Common myeloid progenitor, CD34-positive (primary cell): ENCODE results near the gene TENM4.
A peak's percentile ranks its signal among the peaks of the same experiment; 100 is the strongest.

Experiments
- CTCF ChIA-PET: fragments of 350-600 bp; sonication (Branson Sonifier 250); formaldehyde crosslinking; loops from one replicate; lab custom pipeline; 2021; ENCODE audit warnings: antibody characterized with exemption; lab: Charles Lee
- POLR2A ChIA-PET: fragments of 350-600 bp; sonication (Branson Sonifier 250); formaldehyde crosslinking; loops from one replicate; lab custom pipeline; 2021; ENCODE audit warnings: antibody characterized with exemption; lab: Charles Lee
- DNase-seq, 3 donors: peaks; one replicate each; pipeline versions ENCODE4 v3.0.0 to v3.0.0-alpha.2; 2013
- H3K27ac ChIP-seq, 2 experiments: 1 replicate in 1 of 2; 2 replicates in 1 of 2; pipeline ENCODE4 v1.7.0; 2013; ENCODE audit warnings: inconsistent platforms in 2 of 2, low read length in 2 of 2, mild to moderate bottlenecking in 2 of 2, low read depth in 1 of 2, moderate library complexity in 1 of 2; ENCODE audit not compliant: severe bottlenecking in 2 of 2, insufficient read depth in 1 of 2, poor library complexity in 1 of 2
- H3K27me3 ChIP-seq, 5 experiments: replicated peaks in 2 of 5; 1 replicate in 3 of 5; 2 replicates in 2 of 5; pipeline versions ENCODE4 v1.6.1 to v1.7.0; 2013; ENCODE audit warnings: low read length in 4 of 5, mild to moderate bottlenecking in 2 of 5, moderate library complexity in 2 of 5, inconsistent platforms in 1 of 5; ENCODE audit not compliant: insufficient read depth in 5 of 5, control insufficient read depth in 4 of 5
- H3K36me3 ChIP-seq, 4 experiments: 1 replicate in 2 of 4; 2 replicates in 2 of 4; pipeline versions ENCODE4 v1.6.1 to v1.7.0; 2013; ENCODE audit warnings: low read length in 3 of 4, control low read depth in 1 of 4, mild to moderate bottlenecking in 1 of 4; ENCODE audit not compliant: control insufficient read depth in 4 of 4, insufficient read depth in 4 of 4
- H3K4me1 ChIP-seq, 4 experiments: 1 replicate in 3 of 4; 2 replicates in 1 of 4; pipeline versions ENCODE4 v1.6.1 to v1.7.1; 2013; ENCODE audit warnings: low read length in 3 of 4, mild to moderate bottlenecking in 3 of 4, control low read depth in 1 of 4, inconsistent platforms in 1 of 4, moderate library complexity in 1 of 4; ENCODE audit not compliant: control insufficient read depth in 4 of 4, insufficient read depth in 4 of 4; ENCODE audit errors: control extremely low read depth in 1 of 4
- H3K4me3 ChIP-seq, 7 experiments: 1 replicate in 4 of 7; 2 replicates in 3 of 7; pipeline versions ENCODE4 v1.5.1 to v1.7.0; 2013; ENCODE audit warnings: mild to moderate bottlenecking in 7 of 7, low read length in 6 of 7, moderate library complexity in 6 of 7, inconsistent platforms in 2 of 7, low read depth in 2 of 7, control low read depth in 1 of 7; ENCODE audit not compliant: insufficient read depth in 4 of 7, control insufficient read depth in 1 of 7; ENCODE audit errors: extremely low read depth in 1 of 7
- H3K9me3 ChIP-seq, 5 experiments: 1 replicate in 4 of 5; 2 replicates in 1 of 5; pipeline versions ENCODE4 v1.6.1 to v1.7.1; 2013; ENCODE audit warnings: low read length in 4 of 5, mild to moderate bottlenecking in 2 of 5, inconsistent platforms in 1 of 5, low read depth in 1 of 5, moderate library complexity in 1 of 5; ENCODE audit not compliant: control insufficient read depth in 4 of 5, insufficient read depth in 2 of 5; ENCODE audit errors: control extremely low read depth in 1 of 5
- WGBS: methylation state at CpG from one replicate; pipeline ENCODE4 v1.1.5; 2013; ENCODE audit not compliant: insufficient coverage; 5-methylcytosine and 5-hydroxymethylcytosine counted together

The TENM4 gene

DNA sequence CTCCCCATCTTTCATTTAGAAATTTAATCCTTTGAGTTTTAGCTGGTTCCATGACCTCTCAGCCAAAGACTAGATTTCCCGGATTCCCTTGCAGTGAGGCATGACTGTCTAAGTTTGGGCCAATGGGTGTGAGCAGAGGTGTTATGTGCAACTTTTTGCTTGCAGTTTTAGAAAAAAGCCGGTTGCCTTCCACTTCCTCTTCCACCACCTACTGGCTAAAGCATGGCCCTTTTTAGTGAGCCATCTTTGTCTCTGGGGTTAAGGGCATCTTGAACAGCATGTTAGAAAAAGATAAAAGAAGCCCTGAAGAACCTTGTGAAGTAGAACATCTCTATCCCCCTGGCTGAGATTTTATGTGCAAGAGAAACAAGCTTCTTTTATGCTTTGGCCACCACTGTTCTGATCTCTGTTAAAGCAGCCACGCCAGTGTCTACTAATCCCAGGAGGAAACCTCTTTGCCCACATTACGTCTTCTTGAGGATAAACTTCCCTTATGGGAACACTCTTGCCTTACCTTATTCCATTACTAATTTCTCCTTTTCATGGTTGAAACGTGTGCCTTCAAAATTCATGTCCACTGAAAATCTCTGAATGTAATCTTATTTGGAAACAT, 279.9 kb downstream of the TENM4 start:
- DNase-seq: peak in 2 of 3 donors; percentile 2 to 5
- no peak overlapping the region for H3K4me3 ChIP-seq
- WGBS: 100% methylated on average over 1 of the region's 5 CpGs
- no peak overlapping the region for H3K27ac ChIP-seq
- no peaks in the 10 kb centered on the region for H3K36me3 ChIP-seq
- ChIA-PET CTCF (no interaction called here), POLR2A (no interaction called here)
- H3K9me3 ChIP-seq: no peaks in the 10 kb centered on the region
- H3K27me3 ChIP-seq: peaks cover 0 to 5% (median 0%) of the 10 kb centered on the region in 5 experiments
- H3K4me1 ChIP-seq: no peaks in the 10 kb centered on the region

DNA sequence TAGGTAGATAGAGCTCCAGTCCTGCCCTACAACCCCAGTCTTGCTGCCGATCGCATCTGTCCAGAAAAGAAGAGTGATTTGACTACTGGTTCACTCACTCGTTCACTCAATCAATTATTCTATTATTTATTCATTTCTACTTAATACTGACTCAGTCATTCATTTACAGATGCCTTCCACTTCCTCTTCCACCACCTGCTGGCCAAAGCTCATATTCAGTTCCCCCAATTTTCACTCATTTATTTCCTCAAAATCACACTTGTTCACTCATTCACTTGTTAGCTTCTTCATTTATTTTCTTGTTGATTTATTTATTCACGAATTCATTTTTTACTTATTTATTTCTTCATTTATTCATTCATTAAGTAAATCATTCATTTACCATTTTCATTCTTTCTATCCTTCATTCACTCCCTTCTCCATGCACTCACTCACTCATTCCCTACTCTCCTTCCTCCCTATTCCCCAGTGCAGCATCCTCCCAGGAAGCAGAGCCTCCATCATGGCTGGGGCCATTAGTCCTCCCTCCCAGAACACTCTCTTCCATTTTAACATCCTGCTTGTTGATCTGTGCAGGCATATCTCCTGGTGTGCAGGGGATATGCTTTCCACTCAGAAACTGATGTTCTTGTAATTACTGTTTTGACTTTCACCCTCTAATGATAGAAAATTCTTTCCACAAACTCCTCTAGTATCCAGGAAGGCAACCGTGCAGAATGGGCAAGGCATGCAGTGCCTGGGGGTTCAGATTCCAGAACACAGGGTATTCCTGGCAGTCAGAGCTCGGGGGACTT, 281.0 kb downstream of the TENM4 start:
- 90% methylated on average over 6 of the region's 6 CpGs for WGBS
- Histone ChIP-seq H3K36me3 (no peaks in the 10 kb centered on the region), H3K4me1 (no peaks in the 10 kb centered on the region), H3K27ac (no peak overlapping the region), H3K27me3 (peaks cover 0 to 5% (median 0%) of the 10 kb centered on the region in 5 experiments), H3K9me3 (no peaks in the 10 kb centered on the region), H3K4me3 (no peak overlapping the region)
- no peak for DNase-seq
- ChIA-PET CTCF (interaction anchor here (1.2 kb wide), 1 partner anchor 515 kb away, joined by 3 read pairs; no protein-coding TSS in a partner anchor), POLR2A (no interaction called here)

GRCh38 chr11:79157738-79158137, 283.1 kb downstream of the TENM4 start:
- Histone ChIP-seq H3K27me3 (peaks cover 0 to 5% (median 0%) of the 10 kb centered on the region in 5 experiments), H3K9me3 (no peaks in the 10 kb centered on the region), H3K4me3 (no peak overlapping the region), H3K27ac (no peak overlapping the region), H3K4me1 (no peaks in the 10 kb centered on the region), H3K36me3 (no peaks in the 10 kb centered on the region)
- WGBS: 49% methylated on average over 3 of the region's 4 CpGs
- DNase-seq: no peak
- ChIA-PET CTCF (no interaction called here), POLR2A (no interaction called here)

- 81% methylated on average over 6 of the region's 6 CpGs for whole genome bisulfite sequencing
- Histone ChIP-seq H3K27ac (no peak overlapping the region), H3K9me3 (no peaks in the 10 kb centered on the region), H3K4me1 (no peaks in the 10 kb centered on the region), H3K4me3 (no peak overlapping the region), H3K36me3 (no peaks in the 10 kb centered on the region), H3K27me3 (peaks cover 0 to 6% (median 0%) of the 10 kb centered on the region in 5 experiments)
- ChIA-PET CTCF (no interaction called here), POLR2A (no interaction called here)
- DNase-seq: no peak
Observed at GRCh38 chr11:79156031-79156430, 284.8 kb downstream of the TENM4 start.

DNA sequence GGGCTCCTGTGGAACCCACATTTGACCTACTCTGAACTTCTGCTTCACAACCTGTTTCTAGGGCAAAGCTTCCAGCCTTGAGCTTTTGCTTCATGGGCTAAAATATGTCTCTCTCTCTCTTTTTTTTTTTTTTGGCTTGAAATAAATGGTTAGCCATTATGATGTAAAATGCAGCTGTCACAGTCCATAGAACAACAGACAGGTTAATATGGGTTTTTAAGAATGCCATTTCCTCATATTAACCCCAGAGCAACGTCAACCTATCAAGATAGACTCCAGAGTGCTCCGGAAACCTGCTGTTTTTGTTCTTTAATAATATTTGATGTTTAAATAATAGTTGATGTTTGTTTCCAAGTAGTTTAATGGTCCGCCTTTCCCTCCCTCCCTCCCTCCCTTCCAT, 285.6 kb downstream of the TENM4 start:
- H3K36me3 ChIP-seq: no peaks in the 10 kb centered on the region
- DNase-seq: no peak
- H3K27ac ChIP-seq: no peak overlapping the region
- H3K4me3 ChIP-seq: no peak overlapping the region
- ChIA-PET POLR2A (no interaction called here), CTCF (interaction anchor here (0.7 kb wide), 1 partner anchor 336 kb away, joined by 4 read pairs; no protein-coding TSS in a partner anchor)
- H3K4me1 ChIP-seq: no peaks in the 10 kb centered on the region
- WGBS: no CpG with 5 or more reads among the region's 3 CpGs
- H3K27me3 ChIP-seq: peaks cover 0 to 6% (median 0%) of the 10 kb centered on the region in 5 experiments
- H3K9me3 ChIP-seq: no peaks in the 10 kb centered on the region

GRCh38 chr11:79152511-79152910, 288.3 kb downstream of the TENM4 start:
- POLR2A ChIA-PET: no interaction called here
- CTCF ChIA-PET: no interaction called here
- Histone ChIP-seq H3K9me3 (no peaks in the 10 kb centered on the region), H3K4me3 (no peak overlapping the region), H3K27me3 (peaks cover 0 to 7% (median 0%) of the 10 kb centered on the region in 5 experiments), H3K36me3 (no peaks in the 10 kb centered on the region), H3K4me1 (no peaks in the 10 kb centered on the region), H3K27ac (no peak overlapping the region)
- DNase-seq: no peak
- WGBS: 72% methylated on average over 2 of the region's 4 CpGs

GRCh38 chr11:79151396-79151795, 289.4 kb downstream of the TENM4 start:
- no peak for DNase-seq
- H3K4me3 ChIP-seq: no peak overlapping the region
- H3K27me3 ChIP-seq: peaks cover 0 to 9% (median 0%) of the 10 kb centered on the region in 5 experiments
- ChIA-PET CTCF (no interaction called here), POLR2A (no interaction called here)
- no peak overlapping the region for H3K27ac ChIP-seq
- H3K9me3 ChIP-seq: no peaks in the 10 kb centered on the region
- H3K36me3 ChIP-seq: no peaks in the 10 kb centered on the region
- 100% methylated on average over 3 of the region's 3 CpGs for WGBS
- H3K4me1 ChIP-seq: no peaks in the 10 kb centered on the region
